HepG2 (cell line): ENCODE results near the gene CPXM1. TPM values are rescaled to one million over a fixed set of nuclear protein-coding genes. Genes with fewer than 3 reads are reported as not detected.
A peak's percentile ranks its signal among the peaks of the same experiment; 100 is the strongest.

ENCODE experiments used
- ARID4A ChIP-seq: sonication (generic); formaldehyde crosslinking; IDR thresholded peaks from 2 replicates; pipeline ENCODE4 v1.5.0; 2020; ENCODE audit warnings: mild to moderate bottlenecking, missing genetic modification reagents, borderline replicate concordance
- ARNT2 ChIP-seq: sonication (generic); formaldehyde crosslinking; IDR thresholded peaks from 2 replicates; pipeline ENCODE4 v1.8.0; 2022; ENCODE audit warnings: mild to moderate bottlenecking, low read depth, missing genetic modification reagents, moderate library complexity
- CCDC6 ChIP-seq: sonication (generic); formaldehyde crosslinking; IDR thresholded peaks from 2 replicates; pipeline ENCODE4 v1.8.1; 2022; ENCODE audit warnings: mild to moderate bottlenecking, missing genetic modification reagents, moderate library complexity
- FUBP1 ChIP-seq: sonication (generic); formaldehyde crosslinking; IDR thresholded peaks from 2 replicates; pipeline ENCODE4 v1.5.1; 2020; ENCODE audit warnings: missing genetic modification reagents, mild to moderate bottlenecking, borderline replicate concordance
- GABPB1 ChIP-seq: IDR thresholded peaks from 2 replicates; pipeline ENCODE4 v1.6.1; 2016; ENCODE audit warnings: mild to moderate bottlenecking, missing genetic modification reagents, moderate library complexity, missing compliant biosample characterization
- GATAD2A ChIP-seq: IDR thresholded peaks from 2 replicates; pipeline ENCODE4 v1.6.1; 2016
- IKZF4 ChIP-seq: sonication (generic); formaldehyde crosslinking; IDR thresholded peaks from 2 replicates; pipeline ENCODE4 v1.5.1; 2020; ENCODE audit warnings: borderline replicate concordance, mild to moderate bottlenecking, low read depth, missing genetic modification reagents; ENCODE audit errors: not compliant biosample characterization
- KAT8 ChIP-seq: IDR thresholded peaks from 2 replicates; pipeline ENCODE4 v1.6.1; 2016; ENCODE audit warnings: missing genetic modification reagents, missing compliant biosample characterization
- MED13 ChIP-seq: sonication (generic); formaldehyde crosslinking; IDR thresholded peaks from 2 replicates; pipeline ENCODE4 v1.5.0; 2020; ENCODE audit warnings: missing genetic modification reagents
- NFKBIZ ChIP-seq: IDR thresholded peaks from 2 replicates; pipeline ENCODE4 v1.6.1; 2018; ENCODE audit warnings: missing genetic modification reagents, missing compliant biosample characterization
- NR2C2 ChIP-seq: sonication (generic); formaldehyde crosslinking; IDR thresholded peaks from 2 replicates; pipeline ENCODE4 v1.4.0; 2020; ENCODE audit warnings: missing genetic modification reagents, mild to moderate bottlenecking, moderate library complexity, borderline replicate concordance
- PAF1 ChIP-seq: IDR thresholded peaks from 2 replicates; pipeline ENCODE4 v1.6.1; 2016; ENCODE audit warnings: missing genetic modification reagents, missing compliant biosample characterization
- SIN3B ChIP-seq: fragments of 150-350 bp; IDR thresholded peaks from 2 replicates; pipeline ENCODE4 v1.6.1; 2014; ENCODE audit warnings: low read length
- SNAPC5 ChIP-seq: sonication (generic); formaldehyde crosslinking; IDR thresholded peaks from 2 replicates; pipeline ENCODE4 v1.8.1; 2023; ENCODE audit warnings: mild to moderate bottlenecking, missing genetic modification reagents, borderline replicate concordance
- TCF7 ChIP-seq: sonication (generic); IDR thresholded peaks from 2 replicates; pipeline ENCODE4 v1.6.1; 2016; ENCODE audit warnings: antibody characterized with exemption, low read depth
- ZNF207 ChIP-seq: fragments of 450-650 bp; IDR thresholded peaks from 2 replicates; pipeline ENCODE4 v1.6.1; 2016; ENCODE audit warnings: antibody characterized with exemption, borderline replicate concordance
- ZNF275 ChIP-seq: sonication (generic); formaldehyde crosslinking; IDR thresholded peaks from 2 replicates; pipeline ENCODE4 v1.8.0; 2022; ENCODE audit warnings: missing genetic modification reagents, mild to moderate bottlenecking, inconsistent platforms, borderline replicate concordance
- ZNF282 ChIP-seq: fragments of 450-650 bp; IDR thresholded peaks from 2 replicates; pipeline ENCODE4 v1.6.1; 2018; ENCODE audit not compliant: partially characterized antibody
- ZNF292 ChIP-seq: sonication (generic); formaldehyde crosslinking; IDR thresholded peaks from 2 replicates; pipeline ENCODE4 v1.8.1; 2022; ENCODE audit warnings: mild to moderate bottlenecking, low read depth, missing genetic modification reagents, borderline replicate concordance
- ZNF335 ChIP-seq: sonication (generic); formaldehyde crosslinking; IDR thresholded peaks from 2 replicates; pipeline ENCODE4 v1.4.0; 2020; ENCODE audit warnings: missing genetic modification reagents
- ZNF564 ChIP-seq: sonication (generic); formaldehyde crosslinking; IDR thresholded peaks from 2 replicates; pipeline ENCODE4 v1.8.1; 2023; ENCODE audit warnings: mild to moderate bottlenecking, missing genetic modification reagents
- ZNF749 ChIP-seq: sonication (generic); formaldehyde crosslinking; IDR thresholded peaks from 2 replicates; pipeline ENCODE4 v1.8.0; 2022; ENCODE audit warnings: mild to moderate bottlenecking, missing genetic modification reagents, moderate library complexity, borderline replicate concordance
- ZNF768 ChIP-seq: sonication (generic); formaldehyde crosslinking; IDR thresholded peaks from 2 replicates; pipeline ENCODE4 v1.4.0; 2020; ENCODE audit warnings: missing genetic modification reagents
- ZSCAN25 ChIP-seq: sonication (generic); formaldehyde crosslinking; IDR thresholded peaks from 2 replicates; pipeline ENCODE4 v1.8.0; 2022; ENCODE audit warnings: mild to moderate bottlenecking, missing genetic modification reagents
- polyA plus RNA-seq, 8 experiments: library from polyadenylated mRNA; depleted of rRNA in 3 of 8; stranded (reverse) in 7 of 8; unstranded in 1 of 8; fragments of >200 nt; fragmentation: Illumina TruSeq in 4 of 8; extraction: Trizol in 4 of 8; gene quantifications; 2 replicates each; pipeline versions ENCODE4 v1.2.1 to v1.2.3, GENCODE V29; 2011 to 2016; ENCODE audit warnings: low read depth in 4 of 8, missing spikeins in 1 of 8, mixed read lengths in 1 of 8; ENCODE audit not compliant: insufficient read depth in 1 of 8
- total RNA-seq, 5 experiments: library from RNA; depleted of rRNA; stranded (reverse); fragments of >200 nt; fragmentation: Illumina TruSeq; extraction: Trizol; gene quantifications; 2 replicates each; pipeline ENCODE4 v1.2.3, GENCODE V29; 2016; ENCODE audit warnings: low read depth in 1 of 5

Gene CPXM1
- total and polyA plus RNA-seq, 2 of the 13 experiments (the other 11 are each of a cell fraction or from before 2014, with no cell fraction given), result 0.07 TPM; not detected in 1

DNA sequence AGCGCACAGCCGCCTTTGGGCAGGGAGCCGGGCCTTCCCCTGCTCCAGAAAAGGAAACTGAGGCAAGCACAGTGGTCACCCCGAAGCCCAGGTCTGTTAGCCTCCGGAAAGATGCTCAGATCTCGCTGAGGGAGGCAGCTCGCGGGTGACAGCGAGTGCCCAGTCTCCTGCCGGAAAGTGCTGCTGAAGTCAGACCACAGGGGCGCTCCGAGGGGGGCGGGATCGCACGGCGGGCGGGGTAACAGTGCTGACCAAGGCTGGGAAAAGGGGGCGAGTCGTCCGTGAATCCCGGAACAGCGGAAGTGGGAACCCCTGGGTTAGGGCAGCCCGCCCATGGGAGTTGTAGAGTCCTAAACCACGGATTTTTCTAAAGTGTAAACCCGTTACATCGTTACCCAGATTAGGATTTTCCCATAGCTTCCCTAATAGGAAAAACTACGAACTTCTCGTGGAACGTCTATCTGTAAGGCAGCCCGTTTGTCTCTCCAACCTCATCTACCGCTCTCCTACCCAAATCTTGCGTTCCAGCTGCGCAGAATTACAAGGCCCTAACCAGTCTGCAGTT is 40.6 kb upstream of the CPXM1 start (continued):
- peak; percentile 20; the same call in 1 of the 2 replicates for TF ChIP-seq FUBP1 (CRISPR knock-in tag)
- no peak for TF ChIP-seq IKZF4 (CRISPR knock-in tag)
- TF ChIP-seq ZNF282, result no peak
- peak; percentile 64; the same call in 1 of the 2 replicates for TF ChIP-seq ZNF335
- peak; percentile 16; the same call in 1 of the 2 replicates for TF ChIP-seq KAT8 (CRISPR knock-in tag)
- TF ChIP-seq ZSCAN25 (CRISPR knock-in tag), result 0 out of 2 replicates have a peak, but pooled peaks have one; percentile 23
- peak; percentile 24; the same call in 1 of the 2 replicates for TF ChIP-seq GATAD2A (CRISPR knock-in tag)
- no peak; the same call in 1 of the 2 replicates for TF ChIP-seq NFKBIZ
- TF ChIP-seq TCF7, result no peak
- TF ChIP-seq ZNF749 (CRISPR knock-in tag), result no peak
- no peak for TF ChIP-seq ZNF564
- TF ChIP-seq CCDC6 (CRISPR knock-in tag), result no peak
- TF ChIP-seq ZNF768, result no peak
- TF ChIP-seq GABPB1 (CRISPR knock-in tag), result no peak; the same call in none of the 2 replicates
- TF ChIP-seq ARID4A (CRISPR knock-in tag), result peak; percentile 60; the same call in 1 of the 2 replicates
- TF ChIP-seq PAF1 (CRISPR knock-in tag), result no peak
- no peak for TF ChIP-seq ZNF207
- no peak for TF ChIP-seq MED13 (CRISPR knock-in tag)
- TF ChIP-seq SNAPC5 (CRISPR knock-in tag), result no peak
- TF ChIP-seq ARNT2 (CRISPR knock-in tag), result no peak
- no peak; the same call in 1 of the 2 replicates for TF ChIP-seq ZNF292 (CRISPR knock-in tag)
- TF ChIP-seq ZNF275 (CRISPR knock-in tag), result peak; percentile 50
- peak; percentile 33; the same call in 1 of the 2 replicates for TF ChIP-seq SIN3B
- TF ChIP-seq NR2C2 (CRISPR knock-in tag), result no peak
